HepG2 (cell line): ENCODE data around the gene APBB1IP. TPM values are rescaled to one million over a fixed set of nuclear protein-coding genes. Genes with fewer than 3 reads are reported as not detected.

ENCODE experiments used
- ATM ChIP-seq: fragments of 450-650 bp; IDR thresholded peaks from 2 replicates; pipeline ENCODE4 v1.7.1; 2017; ENCODE audit warnings: mild to moderate bottlenecking, borderline replicate concordance
- MLLT10 ChIP-seq: sonication (generic); formaldehyde crosslinking; IDR thresholded peaks from 2 replicates; pipeline ENCODE4 v1.4.0; 2020; ENCODE audit warnings: missing genetic modification reagents
- SMARCE1 ChIP-seq: fragments of 450-650 bp; IDR thresholded peaks from 2 replicates; pipeline ENCODE4 v1.6.1; 2017; ENCODE audit warnings: borderline replicate concordance
- SP4 ChIP-seq: sonication (generic); formaldehyde crosslinking; IDR thresholded peaks from 2 replicates; pipeline ENCODE4 v1.8.1; 2023; ENCODE audit warnings: mild to moderate bottlenecking, missing genetic modification reagents
- TCF7L2 ChIP-seq: IDR thresholded peaks from 2 replicates; pipeline ENCODE4 v1.6.1; 2011; ENCODE audit warnings: mild to moderate bottlenecking, low read depth, low read length, moderate library complexity
- THRA ChIP-seq: sonication (generic); formaldehyde crosslinking; IDR thresholded peaks from 2 replicates; pipeline ENCODE4 v1.4.0; 2020; ENCODE audit warnings: missing genetic modification reagents, borderline replicate concordance
- TOE1 ChIP-seq: sonication (generic); formaldehyde crosslinking; IDR thresholded peaks from 2 replicates; pipeline ENCODE4 v1.4.0; 2020; ENCODE audit warnings: mild to moderate bottlenecking, missing genetic modification reagents
- TP53 ChIP-seq: sonication (generic); formaldehyde crosslinking; conservative IDR thresholded peaks from 2 replicates; pipeline ENCODE4 v1.4.0; 2020; ENCODE audit warnings: missing genetic modification reagents
- UBTF ChIP-seq: sonication (generic); formaldehyde crosslinking; IDR thresholded peaks from 2 replicates; pipeline ENCODE4 v1.4.0; 2020; ENCODE audit warnings: mild to moderate bottlenecking, missing genetic modification reagents
- ZFP62 ChIP-seq: sonication (generic); formaldehyde crosslinking; IDR thresholded peaks from 2 replicates; pipeline ENCODE4 v1.4.0; 2020; ENCODE audit warnings: missing genetic modification reagents
- ZNF318 ChIP-seq: sonication (generic); formaldehyde crosslinking; IDR thresholded peaks from 2 replicates; pipeline ENCODE4 v1.4.0; 2020; ENCODE audit warnings: mild to moderate bottlenecking, missing genetic modification reagents
- ZNF564 ChIP-seq: sonication (generic); formaldehyde crosslinking; IDR thresholded peaks from 2 replicates; pipeline ENCODE4 v1.8.1; 2023; ENCODE audit warnings: mild to moderate bottlenecking, missing genetic modification reagents
- ZNF703 ChIP-seq: sonication (generic); formaldehyde crosslinking; IDR thresholded peaks from 2 replicates; pipeline ENCODE4 v1.5.1; 2020; ENCODE audit warnings: missing genetic modification reagents, mild to moderate bottlenecking, moderate library complexity, borderline replicate concordance
- polyA plus RNA-seq, 8 experiments: library from polyadenylated mRNA; depleted of rRNA in 3 of 8; stranded (reverse) in 7 of 8; unstranded in 1 of 8; fragments of >200 nt; fragmentation: Illumina TruSeq in 4 of 8; extraction: Trizol in 4 of 8; gene quantifications; 2 replicates each; pipeline versions ENCODE4 v1.2.1 to v1.2.3, GENCODE V29; 2011 to 2016; ENCODE audit warnings: low read depth in 4 of 8, missing spikeins in 1 of 8, mixed read lengths in 1 of 8; ENCODE audit not compliant: insufficient read depth in 1 of 8
- total RNA-seq, 5 experiments: library from RNA; depleted of rRNA; stranded (reverse); fragments of >200 nt; fragmentation: Illumina TruSeq; extraction: Trizol; gene quantifications; 2 replicates each; pipeline ENCODE4 v1.2.3, GENCODE V29; 2016; ENCODE audit warnings: low read depth in 1 of 5
- TF ChIP-seq, protein P1 (sequence below): sonication (generic); formaldehyde crosslinking; IDR thresholded peaks from 2 replicates; pipeline ENCODE4 v1.9.0; 2021; ENCODE audit warnings: missing genetic modification reagents, borderline replicate concordance

The APBB1IP gene
- total and polyA plus RNA-seq, 2 of the 13 experiments (the other 11 are each of a cell fraction or from before 2014, with no cell fraction given) = 0.08 TPM; not detected in 1

DNA sequence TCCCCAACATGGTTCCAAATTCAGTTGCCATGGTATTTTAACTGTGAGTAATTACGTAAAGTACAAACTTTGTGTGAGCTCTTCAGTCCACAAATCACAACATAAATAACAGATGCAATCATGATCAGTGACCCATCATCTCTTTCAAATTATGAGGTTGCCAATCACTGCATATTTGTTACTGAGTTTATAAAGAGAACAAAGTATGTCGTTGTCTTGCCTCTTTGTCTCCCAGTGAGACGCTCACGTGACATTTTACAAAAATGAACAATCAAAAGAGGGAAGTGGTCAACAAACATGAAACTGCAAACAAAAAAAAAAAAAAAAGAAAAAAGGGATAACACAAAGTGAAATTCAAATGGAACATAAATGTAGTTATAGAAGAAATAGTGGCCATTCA is 136.6 kb downstream of the APBB1IP start (continued):
- TF ChIP-seq ZNF318 (CRISPR knock-in tag) (no peak), SMARCE1 (no peak), ZNF703 (CRISPR knock-in tag) (no peak), SP4 (CRISPR knock-in tag) (no peak), ZFP62 (CRISPR knock-in tag) (no peak), ZNF564 (no peak), TP53 (CRISPR knock-in tag) (no peak), UBTF (CRISPR knock-in tag) (no peak), TOE1 (CRISPR knock-in tag) (no peak), ATM (no peak), THRA (no peak), MLLT10 (no peak), TCF7L2 (no peak)
- TF ChIP-seq, protein P1, sequence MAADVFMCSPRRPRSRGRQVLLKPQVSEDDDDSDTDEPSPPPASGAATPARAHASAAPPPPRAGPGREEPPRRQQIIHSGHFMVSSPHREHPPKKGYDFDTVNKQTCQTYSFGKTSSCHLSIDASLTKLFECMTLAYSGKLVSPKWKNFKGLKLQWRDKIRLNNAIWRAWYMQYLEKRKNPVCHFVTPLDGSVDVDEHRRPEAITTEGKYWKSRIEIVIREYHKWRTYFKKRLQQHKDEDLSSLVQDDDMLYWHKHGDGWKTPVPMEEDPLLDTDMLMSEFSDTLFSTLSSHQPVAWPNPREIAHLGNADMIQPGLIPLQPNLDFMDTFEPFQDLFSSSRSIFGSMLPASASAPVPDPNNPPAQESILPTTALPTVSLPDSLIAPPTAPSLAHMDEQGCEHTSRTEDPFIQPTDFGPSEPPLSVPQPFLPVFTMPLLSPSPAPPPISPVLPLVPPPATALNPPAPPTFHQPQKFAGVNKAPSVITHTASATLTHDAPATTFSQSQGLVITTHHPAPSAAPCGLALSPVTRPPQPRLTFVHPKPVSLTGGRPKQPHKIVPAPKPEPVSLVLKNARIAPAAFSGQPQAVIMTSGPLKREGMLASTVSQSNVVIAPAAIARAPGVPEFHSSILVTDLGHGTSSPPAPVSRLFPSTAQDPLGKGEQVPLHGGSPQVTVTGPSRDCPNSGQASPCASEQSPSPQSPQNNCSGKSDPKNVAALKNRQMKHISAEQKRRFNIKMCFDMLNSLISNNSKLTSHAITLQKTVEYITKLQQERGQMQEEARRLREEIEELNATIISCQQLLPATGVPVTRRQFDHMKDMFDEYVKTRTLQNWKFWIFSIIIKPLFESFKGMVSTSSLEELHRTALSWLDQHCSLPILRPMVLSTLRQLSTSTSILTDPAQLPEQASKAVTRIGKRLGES (CRISPR knock-in tag) = no peak
